SK-N-SH (cell line): ENCODE results near the gene FKBP2. TPM values are rescaled to one million over a fixed set of nuclear protein-coding genes. Genes with fewer than 3 reads are reported as not detected.
A peak's percentile ranks its signal among the peaks of the same experiment; 100 is the strongest.

ENCODE experiments used
- CTCF ChIA-PET: fragments of 300-600, 350-600 bp; formaldehyde crosslinking; extraction: SDS; loops from one replicate; lab custom pipeline; 2021; lab: Yijun Ruan, JAX
- POLR2A ChIA-PET: fragments of 350-600 bp; sonication (Branson Sonifier 250); formaldehyde crosslinking; extraction: SDS; loops from one replicate; lab custom pipeline; 2020; ENCODE audit warnings: antibody characterized with exemption, inconsistent platforms; lab: Yijun Ruan, JAX
- DNase-seq: peaks from one replicate; pipeline ENCODE4 v3.0.0; 2012
- H2AFZ ChIP-seq: fragments of 200-600 bp; sonication (generic); 2 replicates; pipeline ENCODE4 v1.8.1; 2016; ENCODE audit warnings: antibody characterized with exemption, mild to moderate bottlenecking, low read depth
- H3F3A ChIP-seq: fragments of 200-600 bp; sonication (generic); replicated peaks from 2 replicates; pipeline ENCODE3; 2016; ENCODE audit warnings: antibody characterized with exemption, mild to moderate bottlenecking; ENCODE audit not compliant: insufficient read depth
- H3K27ac ChIP-seq, 2 experiments: fragments of 200-500 bp in 1 of 2; fragments of 200-600 bp in 1 of 2; sonication (Bioruptor generic) in 1 of 2; sonication (generic), shearing (Covaris generic) in 1 of 2; 2 replicates each; pipeline versions ENCODE4 v1.5.1 to v1.6.1; 2014 to 2016; ENCODE audit warnings: low read depth in 2 of 2, inconsistent platforms in 1 of 2, low read length in 1 of 2, mild to moderate bottlenecking in 1 of 2, mixed read lengths in 1 of 2
- H3K27me3 ChIP-seq: fragments of 200-600 bp; sonication (generic), shearing (Covaris generic); 2 replicates; pipeline ENCODE4 v1.6.1; 2016; ENCODE audit warnings: mixed run types; ENCODE audit not compliant: insufficient read depth
- H3K36me3 ChIP-seq, 2 experiments: fragments of 200-500 bp in 1 of 2; fragments of 200-600 bp in 1 of 2; sonication (Bioruptor generic) in 1 of 2; sonication (generic) in 1 of 2; replicated peaks in 1 of 2; 2 replicates each; pipeline versions ENCODE3 to v1.5.1; 2014 to 2016; ENCODE audit warnings: low read length in 1 of 2, mild to moderate bottlenecking in 1 of 2; ENCODE audit not compliant: insufficient read depth in 2 of 2, control insufficient read depth in 1 of 2
- H3K4me1 ChIP-seq, 2 experiments: fragments of 200-500 bp in 1 of 2; fragments of 200-600 bp in 1 of 2; sonication (Bioruptor generic) in 1 of 2; sonication (generic), shearing (Covaris generic) in 1 of 2; 2 replicates each; pipeline versions ENCODE4 v1.5.1 to v1.6.1; 2014 to 2016; ENCODE audit warnings: low read depth in 1 of 2, low read length in 1 of 2, mixed run types in 1 of 2; ENCODE audit not compliant: insufficient read depth in 2 of 2, control insufficient read depth in 1 of 2
- H3K4me2 ChIP-seq: fragments of 200-600 bp; sonication (generic), shearing (Covaris generic); 2 replicates; pipeline ENCODE4 v1.6.1; 2017; ENCODE audit warnings: mixed run types
- H3K4me3 ChIP-seq, 2 experiments: fragments of 200-500 bp in 1 of 2; fragments of 200-600 bp in 1 of 2; sonication (Bioruptor generic) in 1 of 2; sonication (generic), shearing (Covaris generic) in 1 of 2; 2 replicates each; pipeline versions ENCODE4 v1.5.1 to v1.8.1; 2014 to 2016; ENCODE audit warnings: low read depth in 2 of 2, inconsistent platforms in 1 of 2, low read length in 1 of 2, mild to moderate bottlenecking in 1 of 2, mixed read lengths in 1 of 2, moderate library complexity in 1 of 2
- H3K79me2 ChIP-seq: fragments of 200-600 bp; sonication (generic); 2 replicates; pipeline ENCODE4 v1.8.1; 2017; ENCODE audit warnings: mild to moderate bottlenecking; ENCODE audit not compliant: insufficient read depth
- H3K9ac ChIP-seq: fragments of 200-600 bp; sonication (generic); 2 replicates; pipeline ENCODE4 v1.6.1; 2017; ENCODE audit warnings: mixed run types
- H3K9me2 ChIP-seq: fragments of 200-600 bp; sonication (generic); 2 replicates; pipeline ENCODE4 v1.6.1; 2017; ENCODE audit warnings: mixed run types
- H3K9me3 ChIP-seq: fragments of 200-600 bp; sonication (generic); 2 replicates; pipeline ENCODE4 v1.6.1; 2017; ENCODE audit warnings: mixed run types, mild to moderate bottlenecking, moderate library complexity
- H4K20me1 ChIP-seq: fragments of 200-600 bp; sonication (generic); 2 replicates; pipeline ENCODE4 v1.6.1; 2017; ENCODE audit warnings: mild to moderate bottlenecking, mixed run types; ENCODE audit not compliant: insufficient read depth
- ELF1 ChIP-seq: IDR thresholded peaks from 2 replicates; pipeline ENCODE4 v1.4.0; 2012
- FOSL2 ChIP-seq: IDR thresholded peaks from 2 replicates; pipeline ENCODE4 v1.4.0; 2012; ENCODE audit warnings: low read depth, mild to moderate bottlenecking, moderate library complexity, borderline replicate concordance
- GABPA ChIP-seq: IDR thresholded peaks from 2 replicates; pipeline ENCODE4 v1.4.0; 2012; ENCODE audit warnings: low read depth, mild to moderate bottlenecking
- MXI1 ChIP-seq: IDR thresholded peaks from 2 replicates; pipeline ENCODE4 v1.6.1; 2012; ENCODE audit warnings: mild to moderate bottlenecking, low read depth, low read length, improper control_type of control experiment
- NRF1 ChIP-seq: IDR thresholded peaks from 2 replicates; pipeline ENCODE4 v1.6.1; 2012; ENCODE audit warnings: low read depth, mild to moderate bottlenecking, low read length
- POLR2AphosphoS5 ChIP-seq: IDR thresholded peaks from 2 replicates; pipeline ENCODE4 v1.6.1; 2012; ENCODE audit warnings: low read depth, low read length
- REST ChIP-seq: IDR thresholded peaks from 2 replicates; pipeline ENCODE4 v1.6.1; 2012; ENCODE audit warnings: mild to moderate bottlenecking, low read depth, low read length, moderate library complexity
- RFX5 ChIP-seq: IDR thresholded peaks from 2 replicates; pipeline ENCODE4 v1.6.1; 2012; ENCODE audit warnings: mild to moderate bottlenecking, improper control_type of control experiment, low read length
- RXRA ChIP-seq: IDR thresholded peaks from 2 replicates; pipeline ENCODE4 v1.4.0; 2012; ENCODE audit warnings: low read depth, mild to moderate bottlenecking, borderline replicate concordance
- SIN3A ChIP-seq: IDR thresholded peaks from 2 replicates; pipeline ENCODE4 v1.6.1; 2012; ENCODE audit warnings: low read depth, mild to moderate bottlenecking, low read length, moderate library complexity, borderline replicate concordance
- WGBS: methylation state at CpG from one replicate; pipeline ENCODE4 v1.1.6; 2017; ENCODE audit warnings: low lambda C conversion rate; 5-methylcytosine and 5-hydroxymethylcytosine counted together
- polyA plus RNA-seq, 3 experiments: library from polyadenylated mRNA; depleted of rRNA; stranded (reverse); fragments of >200 nt; gene quantifications; 2 replicates each; pipeline ENCODE4 v1.2.3, GENCODE V29; 2012
- TF ChIP-seq, protein P1 (sequence below): IDR thresholded peaks from 2 replicates; pipeline ENCODE4 v1.4.0; 2012; ENCODE audit warnings: low read depth, borderline replicate concordance

FKBP2 gene
- polyA plus RNA-seq, 1 of the 3 experiments (the other 2 are of a cell fraction), result 127 TPM

DNA sequence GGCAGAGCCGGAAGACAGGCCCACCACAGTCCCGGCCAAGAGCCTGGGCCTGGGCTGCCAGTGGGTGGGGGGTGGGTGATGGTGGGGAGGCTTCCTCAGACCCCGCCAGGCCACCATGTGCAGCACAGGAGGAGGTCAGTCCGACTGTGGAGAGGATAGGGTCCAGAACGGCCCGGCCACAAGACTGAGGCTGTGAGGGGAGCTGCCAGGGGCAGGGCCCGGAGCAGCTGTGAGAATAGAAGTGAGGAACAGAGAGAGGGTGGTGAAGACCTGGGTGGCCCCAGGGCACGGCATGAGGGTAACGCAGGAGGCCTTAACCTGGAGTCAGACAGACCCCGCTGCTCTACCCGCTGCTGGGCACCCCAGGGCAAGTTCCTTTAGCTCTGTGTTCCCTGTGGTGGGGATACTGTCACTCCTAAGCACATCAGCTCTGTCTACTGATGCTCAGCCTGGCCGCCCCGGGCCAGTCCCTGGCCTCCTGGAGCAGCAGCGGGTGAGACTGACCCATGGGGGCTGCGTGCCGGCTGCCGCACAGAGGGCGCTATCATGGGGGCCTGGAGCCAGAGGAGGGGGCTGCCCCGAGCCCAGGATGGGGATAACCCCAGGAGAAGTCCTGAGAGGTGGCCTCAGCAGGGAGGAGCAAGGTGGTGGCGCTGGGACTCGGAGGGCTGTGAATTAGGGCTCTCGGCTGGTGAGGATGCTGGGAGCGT is 32.7 kb upstream of the FKBP2 start:
- CTCF ChIA-PET, result interaction anchor here (2.3 to 5.3 kb wide), 3 partner anchors 9 to 94 kb away, joined by 7 to 52 read pairs (median 50); partner anchors contain the start of genes CATSPERZ and STIP1
- 92% methylated on average over 23 of the region's 23 CpGs for WGBS
- Histone ChIP-seq H3K9ac (no peak overlapping the region; the same call in 1 of the 2 replicates), H4K20me1 (peaks cover 9% of the 10 kb centered on the region), H3K79me2 (no peaks in the 10 kb centered on the region; the same call in 1 of the 2 replicates), H3K4me2 (peak overlapping the region; percentile 37; the same call in 1 of the 2 replicates), H3K4me1 (peaks cover 4 to 27% of the 10 kb centered on the region in 2 experiments; a peak in 3 of 4 replicates), H3K27ac (peak overlapping the region in 1 of 2 experiments; percentile 48; a peak in 2 of 4 replicates), H3K36me3 (peaks cover 10 to 21% of the 10 kb centered on the region in 2 experiments), H3K4me3 (no peak overlapping the region), H3K9me2 (no peaks in the 10 kb centered on the region), H2AFZ (no peak overlapping the region; the same call in 1 of the 2 replicates), H3K9me3 (no peaks in the 10 kb centered on the region), H3F3A (peaks cover 16% of the 10 kb centered on the region), H3K27me3 (no peaks in the 10 kb centered on the region)
- TF ChIP-seq ELF1, result no peak
- TF ChIP-seq GABPA, result no peak
- no peak for TF ChIP-seq POLR2AphosphoS5
- no peak for TF ChIP-seq FOSL2
- no peak for TF ChIP-seq REST
- TF ChIP-seq NRF1, result no peak
- TF ChIP-seq RFX5, result no peak
- no peak for TF ChIP-seq SIN3A
- no peak for TF ChIP-seq RXRA
- no peak for TF ChIP-seq MXI1
- TF ChIP-seq, protein P1, sequence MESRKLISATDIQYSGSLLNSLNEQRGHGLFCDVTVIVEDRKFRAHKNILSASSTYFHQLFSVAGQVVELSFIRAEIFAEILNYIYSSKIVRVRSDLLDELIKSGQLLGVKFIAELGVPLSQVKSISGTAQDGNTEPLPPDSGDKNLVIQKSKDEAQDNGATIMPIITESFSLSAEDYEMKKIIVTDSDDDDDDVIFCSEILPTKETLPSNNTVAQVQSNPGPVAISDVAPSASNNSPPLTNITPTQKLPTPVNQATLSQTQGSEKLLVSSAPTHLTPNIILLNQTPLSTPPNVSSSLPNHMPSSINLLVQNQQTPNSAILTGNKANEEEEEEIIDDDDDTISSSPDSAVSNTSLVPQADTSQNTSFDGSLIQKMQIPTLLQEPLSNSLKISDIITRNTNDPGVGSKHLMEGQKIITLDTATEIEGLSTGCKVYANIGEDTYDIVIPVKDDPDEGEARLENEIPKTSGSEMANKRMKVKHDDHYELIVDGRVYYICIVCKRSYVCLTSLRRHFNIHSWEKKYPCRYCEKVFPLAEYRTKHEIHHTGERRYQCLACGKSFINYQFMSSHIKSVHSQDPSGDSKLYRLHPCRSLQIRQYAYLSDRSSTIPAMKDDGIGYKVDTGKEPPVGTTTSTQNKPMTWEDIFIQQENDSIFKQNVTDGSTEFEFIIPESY, result no peak
- peak; percentile 31 for DNase-seq
- POLR2A ChIA-PET, result interaction anchor here (1.0 to 1.7 kb wide), 4 partner anchors 9 to 96 kb away, joined by 3 to 6 read pairs (median 4); partner anchors contain the start of genes NUDT22 and TRPT1
